HEK293 (cell line): ENCODE measurements around the gene RNF41.

ENCODE experiments used
- BCL6B ChIP-seq: fragments of 450-650 bp; formaldehyde crosslinking; IDR thresholded peaks from 2 replicates; pipeline ENCODE4 v1.5.1; 2017; ENCODE audit warnings: missing biosample characterization, missing genetic modification characterization
- CTCF ChIP-seq: fragments of 450-650 bp; formaldehyde crosslinking; IDR thresholded peaks from 2 replicates; pipeline ENCODE4 v1.5.1; 2016; ENCODE audit warnings: missing biosample characterization, missing genetic modification characterization
- HOXA7 ChIP-seq: sonication (generic); formaldehyde crosslinking; IDR thresholded peaks from 2 replicates; pipeline ENCODE4 v1.8.1; 2022; ENCODE audit warnings: missing genetic modification reagents, borderline replicate concordance
- MZF1 ChIP-seq: fragments of 450-650 bp; formaldehyde crosslinking; IDR thresholded peaks from 2 replicates; pipeline ENCODE4 v1.5.1; 2017; ENCODE audit warnings: missing biosample characterization, missing genetic modification characterization, borderline replicate concordance
- ZNF133 ChIP-seq: fragments of 450-650 bp; formaldehyde crosslinking; IDR thresholded peaks from 2 replicates; pipeline ENCODE4 v1.5.1; 2016; ENCODE audit warnings: missing biosample characterization, missing genetic modification characterization
- ZNF560 ChIP-seq: fragments of 450-650 bp; formaldehyde crosslinking; IDR thresholded peaks from 2 replicates; pipeline ENCODE4 v1.5.1; 2017; ENCODE audit warnings: missing biosample characterization, missing genetic modification characterization, borderline replicate concordance
- ZNF610 ChIP-seq: fragments of 450-650 bp; formaldehyde crosslinking; IDR thresholded peaks from 2 replicates; pipeline ENCODE4 v1.5.1; 2016; ENCODE audit warnings: missing biosample characterization, missing genetic modification characterization, borderline replicate concordance
- ZNF777 ChIP-seq: fragments of 450-650 bp; formaldehyde crosslinking; IDR thresholded peaks from 2 replicates; pipeline ENCODE4 v1.5.1; 2017; ENCODE audit warnings: missing biosample characterization, missing genetic modification characterization, borderline replicate concordance

- no peak for TF ChIP-seq BCL6B (tag by site-specific recombination)
- no peak for TF ChIP-seq CTCF (tag by site-specific recombination)
- no peak for TF ChIP-seq ZNF133 (tag by site-specific recombination)
- no peak for TF ChIP-seq ZNF777 (tag by site-specific recombination)
- no peak for TF ChIP-seq MZF1 (tag by site-specific recombination)
- TF ChIP-seq ZNF610 (tag by site-specific recombination) = no peak
- no peak for TF ChIP-seq ZNF560 (tag by site-specific recombination)
- TF ChIP-seq HOXA7 (CRISPR knock-in tag) = no peak
Observed at GRCh38 chr12:56192582-56192981, 29.1 kb downstream of the RNF41 start.
